Measurements from ENCODE around the gene EIF3B. TPM values are rescaled to one million over a fixed set of nuclear protein-coding genes. Genes with fewer than 3 reads are reported as not detected.

EIF3B gene
- total and polyA plus RNA-seq, 4 donors = 28.7 to 95.2 (median 84.7) TPM

- intact Hi-C loops (cut with DNase I) = no loop called here
- WGBS, 2 donors = 74 to 80% methylated on average over 15 of the region's 15 CpGs
- no peaks in the 10 kb centered on the region for H3K9me3 ChIP-seq (ENCODE audit: control insufficient read depth, low read length)
- no peaks in the 10 kb centered on the region for H3K27me3 ChIP-seq (ENCODE audit: control insufficient read depth in 1 of 2, insufficient read depth in 2 of 2, low read length in 1 of 2)
- no peak overlapping the region for H3K4me3 ChIP-seq (ENCODE audit: low read length in 2 of 2)
- no peaks in the 10 kb centered on the region for H3K4me1 ChIP-seq (ENCODE audit: control insufficient read depth in 1 of 2, insufficient read depth in 2 of 2, low read length in 2 of 2)
- DNase-seq (no peak), ATAC-seq (ENCODE audit: low FRiP score) (peak; percentile 36)
- no peak overlapping the region for H3K27ac ChIP-seq (ENCODE audit: low read depth in 1 of 2, low read length in 2 of 2)
- no peaks in the 10 kb centered on the region for H3K36me3 ChIP-seq (ENCODE audit: control insufficient read depth in 1 of 2, insufficient read depth in 2 of 2, low read length in 1 of 2)
These were observed 63.4 kb downstream of the EIF3B start for GRCh38 chr7:2417981-2418481.

- intact Hi-C loops (cut with DNase I) = no loop called here
- no peaks in the 10 kb centered on the region for H3K4me1 ChIP-seq (ENCODE audit: control insufficient read depth in 1 of 2, insufficient read depth in 2 of 2, low read length in 2 of 2)
- H3K36me3 ChIP-seq (ENCODE audit: control insufficient read depth in 1 of 2, insufficient read depth in 2 of 2, low read length in 1 of 2) = no peaks in the 10 kb centered on the region
- H3K27ac ChIP-seq (ENCODE audit: low read depth in 1 of 2, low read length in 2 of 2) = no peak overlapping the region
- ATAC-seq (ENCODE audit: low FRiP score) (no peak), DNase-seq (no peak)
- H3K4me3 ChIP-seq (ENCODE audit: low read length in 2 of 2) = no peak overlapping the region
- no peaks in the 10 kb centered on the region for H3K9me3 ChIP-seq (ENCODE audit: control insufficient read depth, low read length)
- 95 to 97% methylated on average over 7 of the region's 7 CpGs for WGBS, 2 donors
- H3K27me3 ChIP-seq (ENCODE audit: control insufficient read depth in 1 of 2, insufficient read depth in 2 of 2, low read length in 1 of 2) = no peaks in the 10 kb centered on the region
These were observed 65.7 kb downstream of the EIF3B start for GRCh38 chr7:2420216-2420933.

DNA sequence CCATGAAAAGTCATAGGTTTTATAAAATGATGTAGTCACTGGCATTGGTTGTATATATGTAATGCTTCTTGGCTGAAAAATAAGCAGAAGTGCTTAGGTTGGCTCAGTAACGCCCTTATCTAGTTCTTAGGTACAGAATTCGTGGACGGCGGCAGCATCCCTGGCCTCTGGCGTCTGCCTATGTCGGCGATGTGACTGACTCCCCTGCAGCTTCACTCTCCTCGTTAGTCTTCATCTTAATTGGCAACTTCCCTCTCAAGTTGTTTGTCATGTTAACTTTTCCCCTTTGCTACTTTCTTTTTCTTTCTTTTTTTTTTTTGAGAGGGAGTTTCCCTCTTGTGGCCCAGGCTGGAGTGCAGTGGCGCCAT is 67.3 kb downstream of the EIF3B start:
- intact Hi-C loops (cut with DNase I) = no loop called here
- no peak overlapping the region for H3K4me3 ChIP-seq (ENCODE audit: low read length in 2 of 2)
- no peaks in the 10 kb centered on the region for H3K9me3 ChIP-seq (ENCODE audit: control insufficient read depth, low read length)
- 79 to 80% methylated on average over 9 of the region's 9 CpGs for WGBS, 2 donors
- no peaks in the 10 kb centered on the region for H3K36me3 ChIP-seq (ENCODE audit: control insufficient read depth in 1 of 2, insufficient read depth in 2 of 2, low read length in 1 of 2)
- DNase-seq (no peak), ATAC-seq (ENCODE audit: low FRiP score) (no peak)
- no peaks in the 10 kb centered on the region for H3K27me3 ChIP-seq (ENCODE audit: control insufficient read depth in 1 of 2, insufficient read depth in 2 of 2, low read length in 1 of 2)
- H3K4me1 ChIP-seq (ENCODE audit: control insufficient read depth in 1 of 2, insufficient read depth in 2 of 2, low read length in 2 of 2) = no peaks in the 10 kb centered on the region
- H3K27ac ChIP-seq (ENCODE audit: low read depth in 1 of 2, low read length in 2 of 2) = no peak overlapping the region

DNA sequence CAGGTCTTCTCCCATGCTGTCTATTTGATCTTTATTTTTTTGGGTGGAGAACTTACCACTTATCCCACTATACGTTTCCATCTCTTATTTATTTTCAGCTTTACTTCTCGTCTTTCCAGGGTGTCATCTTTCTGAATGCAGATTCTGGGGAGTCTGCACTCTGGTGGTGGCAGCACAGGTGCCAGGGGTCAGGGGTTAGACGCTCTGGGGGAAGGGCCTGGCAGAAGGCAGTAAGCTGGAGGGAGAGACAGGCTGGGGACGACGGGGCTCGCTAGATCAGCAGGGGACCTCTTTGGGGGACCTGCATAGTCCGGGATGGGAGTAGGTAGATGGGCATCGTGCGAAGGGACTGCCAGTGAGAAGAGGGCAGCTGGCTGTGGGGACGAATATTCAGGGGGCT is 71.1 kb downstream of the EIF3B start:
- intact Hi-C loops (cut with DNase I) = no loop called here
- 83 to 84% methylated on average over 10 of the region's 10 CpGs for WGBS, 2 donors
- Histone ChIP-seq H3K4me3 (ENCODE audit: low read length in 2 of 2) (no peak overlapping the region), H3K27ac (ENCODE audit: low read depth in 1 of 2, low read length in 2 of 2) (no peak overlapping the region), H3K9me3 (ENCODE audit: control insufficient read depth, low read length) (no peaks in the 10 kb centered on the region), H3K4me1 (ENCODE audit: control insufficient read depth in 1 of 2, insufficient read depth in 2 of 2, low read length in 2 of 2) (no peaks in the 10 kb centered on the region), H3K36me3 (ENCODE audit: control insufficient read depth in 1 of 2, insufficient read depth in 2 of 2, low read length in 1 of 2) (no peaks in the 10 kb centered on the region), H3K27me3 (ENCODE audit: control insufficient read depth in 1 of 2, insufficient read depth in 2 of 2, low read length in 1 of 2) (no peaks in the 10 kb centered on the region)
- ATAC-seq (ENCODE audit: low FRiP score) (no peak), DNase-seq (no peak)

Other genes starting within 250 kb of the EIF3B start
- gene MAD1L1, start 121.9 kb upstream of the EIF3B start, total RNA-seq = 10 to 100 TPM; 20.3 to 35.8 TPM
- 10 to 100 TPM; 14.8 to 20.1 TPM for gene MAD1L1, start 121.9 kb upstream of the EIF3B start, polyA plus RNA-seq
- 10 to 100 TPM; 11.5 to 14.9 TPM for gene MRM2, start 112.6 kb upstream of the EIF3B start, total RNA-seq
- gene MRM2, start 112.6 kb upstream of the EIF3B start, polyA plus RNA-seq = 10 to 100 TPM; 14.4 to 19.8 TPM
- 10 to 100 TPM; 11.1 to 11.9 TPM for gene NUDT1, start 112.6 kb upstream of the EIF3B start, total RNA-seq
- gene NUDT1, start 112.6 kb upstream of the EIF3B start, polyA plus RNA-seq = 10 to 100 TPM; 21.0 to 30.8 TPM
- 10 to 100 TPM; 25.9 to 26.5 TPM for gene SNX8, start 40.4 kb upstream of the EIF3B start, total RNA-seq
- gene SNX8, start 40.4 kb upstream of the EIF3B start, polyA plus RNA-seq = 10 to 100 TPM in 1 of 2 donors, 1 to 10 TPM in 1; 4.1 to 15.8 TPM
- gene CHST12, start 48.8 kb downstream of the EIF3B start, total RNA-seq = 10 to 100 TPM; 19.6 to 31.8 TPM
- 10 to 100 TPM in 1 of 2 donors, 1 to 10 TPM in 1; 2.9 to 16.0 TPM for gene CHST12, start 48.8 kb downstream of the EIF3B start, polyA plus RNA-seq
- not detected for gene GRIFIN, start 121.6 kb downstream of the EIF3B start, total RNA-seq
- gene GRIFIN, start 121.6 kb downstream of the EIF3B start, polyA plus RNA-seq = not detected
- 10 to 100 TPM; 14.0 to 30.6 TPM for gene LFNG, start 164.9 kb downstream of the EIF3B start, total RNA-seq
- 1 to 10 TPM; 2.3 to 5.8 TPM for gene LFNG, start 164.9 kb downstream of the EIF3B start, polyA plus RNA-seq
- gene BRAT1, start 200.7 kb downstream of the EIF3B start, total RNA-seq = 10 to 100 TPM; 14.8 to 24.3 TPM
- 10 to 100 TPM; 11.8 to 63.9 TPM for gene BRAT1, start 200.7 kb downstream of the EIF3B start, polyA plus RNA-seq
- 10 to 100 TPM; 12.0 to 18.2 TPM for gene IQCE, start 204.2 kb downstream of the EIF3B start, total RNA-seq
- 10 to 100 TPM in 1 of 2 donors, 1 to 10 TPM in 1; 6.1 to 10.5 TPM for gene IQCE, start 204.2 kb downstream of the EIF3B start, polyA plus RNA-seq

Data from aorta (tissue), 5 donors.